Common myeloid progenitor, CD34-positive (primary cell): Measurements from ENCODE around the gene MLF2.
"Not testable (repeated sequence)": the region's sequence is repeated elsewhere in the genome, so short reads cannot be mapped to it uniquely, and the experiment has no call there.

Source experiments
- CTCF ChIA-PET: fragments of 350-600 bp; sonication (Branson Sonifier 250); formaldehyde crosslinking; loops from one replicate; lab custom pipeline; 2021; ENCODE audit warnings: antibody characterized with exemption; lab: Charles Lee
- POLR2A ChIA-PET: fragments of 350-600 bp; sonication (Branson Sonifier 250); formaldehyde crosslinking; loops from one replicate; lab custom pipeline; 2021; ENCODE audit warnings: antibody characterized with exemption; lab: Charles Lee
- DNase-seq, 3 donors: peaks; one replicate each; pipeline versions ENCODE4 v3.0.0 to v3.0.0-alpha.2; 2013
- H3K27ac ChIP-seq, 2 experiments: 1 replicate in 1 of 2; 2 replicates in 1 of 2; pipeline ENCODE4 v1.7.0; 2013; ENCODE audit warnings: inconsistent platforms in 2 of 2, low read length in 2 of 2, mild to moderate bottlenecking in 2 of 2, low read depth in 1 of 2, moderate library complexity in 1 of 2; ENCODE audit not compliant: severe bottlenecking in 2 of 2, insufficient read depth in 1 of 2, poor library complexity in 1 of 2
- H3K27me3 ChIP-seq, 5 experiments: replicated peaks in 2 of 5; 1 replicate in 3 of 5; 2 replicates in 2 of 5; pipeline versions ENCODE4 v1.6.1 to v1.7.0; 2013; ENCODE audit warnings: low read length in 4 of 5, mild to moderate bottlenecking in 2 of 5, moderate library complexity in 2 of 5, inconsistent platforms in 1 of 5; ENCODE audit not compliant: insufficient read depth in 5 of 5, control insufficient read depth in 4 of 5
- H3K36me3 ChIP-seq, 4 experiments: 1 replicate in 2 of 4; 2 replicates in 2 of 4; pipeline versions ENCODE4 v1.6.1 to v1.7.0; 2013; ENCODE audit warnings: low read length in 3 of 4, control low read depth in 1 of 4, mild to moderate bottlenecking in 1 of 4; ENCODE audit not compliant: control insufficient read depth in 4 of 4, insufficient read depth in 4 of 4
- H3K4me1 ChIP-seq, 4 experiments: 1 replicate in 3 of 4; 2 replicates in 1 of 4; pipeline versions ENCODE4 v1.6.1 to v1.7.1; 2013; ENCODE audit warnings: low read length in 3 of 4, mild to moderate bottlenecking in 3 of 4, control low read depth in 1 of 4, inconsistent platforms in 1 of 4, moderate library complexity in 1 of 4; ENCODE audit not compliant: control insufficient read depth in 4 of 4, insufficient read depth in 4 of 4; ENCODE audit errors: control extremely low read depth in 1 of 4
- H3K4me3 ChIP-seq, 7 experiments: 1 replicate in 4 of 7; 2 replicates in 3 of 7; pipeline versions ENCODE4 v1.5.1 to v1.7.0; 2013; ENCODE audit warnings: mild to moderate bottlenecking in 7 of 7, low read length in 6 of 7, moderate library complexity in 6 of 7, inconsistent platforms in 2 of 7, low read depth in 2 of 7, control low read depth in 1 of 7; ENCODE audit not compliant: insufficient read depth in 4 of 7, control insufficient read depth in 1 of 7; ENCODE audit errors: extremely low read depth in 1 of 7
- H3K9me3 ChIP-seq, 5 experiments: 1 replicate in 4 of 5; 2 replicates in 1 of 5; pipeline versions ENCODE4 v1.6.1 to v1.7.1; 2013; ENCODE audit warnings: low read length in 4 of 5, mild to moderate bottlenecking in 2 of 5, inconsistent platforms in 1 of 5, low read depth in 1 of 5, moderate library complexity in 1 of 5; ENCODE audit not compliant: control insufficient read depth in 4 of 5, insufficient read depth in 2 of 5; ENCODE audit errors: control extremely low read depth in 1 of 5
- WGBS: methylation state at CpG from one replicate; pipeline ENCODE4 v1.1.5; 2013; ENCODE audit not compliant: insufficient coverage; 5-methylcytosine and 5-hydroxymethylcytosine counted together

The MLF2 gene

DNA sequence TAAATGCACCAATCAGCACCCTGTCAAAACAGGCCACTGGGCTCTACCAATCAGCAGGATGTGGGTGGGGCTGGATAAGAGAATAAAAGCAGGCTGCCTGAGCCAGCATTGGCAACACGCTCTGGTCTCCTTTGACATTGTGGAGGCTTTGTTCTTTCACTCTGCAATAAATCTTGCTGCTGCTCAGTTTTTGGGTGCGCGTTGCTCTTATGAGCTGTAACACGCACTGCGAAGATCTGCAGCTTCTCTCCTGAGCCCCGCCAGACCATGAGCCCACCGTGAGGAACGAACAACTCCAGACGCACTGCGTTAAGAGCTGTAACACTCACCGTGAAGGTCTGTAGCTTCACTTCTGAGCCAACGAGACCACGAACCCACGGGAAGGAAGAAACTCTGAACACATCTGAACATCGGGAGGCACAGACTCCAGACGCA, 44.0 kb downstream of the MLF2 start:
- CTCF ChIA-PET = interaction anchor here (0.6 to 2.0 kb wide), 3 partner anchors 10 to 920 kb away, joined by 3 to 6 read pairs (median 4); no protein-coding TSS in a partner anchor
- Histone ChIP-seq H3K4me1 (peaks cover 0 to 2% (median under 1%) of the 10 kb centered on the region in 4 experiments), H3K4me3 (no peak overlapping the region), H3K27me3 (peaks cover 0 to 13% (median 2%) of the 10 kb centered on the region in 5 experiments), H3K27ac (no peak overlapping the region), H3K9me3 (no peaks in the 10 kb centered on the region), H3K36me3 (no peaks in the 10 kb centered on the region)
- DNase-seq = peak in 1 of 3 donors; percentile 39
- POLR2A ChIA-PET = no interaction called here
- WGBS = 49% methylated on average over 16 of the region's 16 CpGs

- H3K27ac ChIP-seq, H3K9me3 ChIP-seq, POLR2A ChIA-PET, H3K4me3 ChIP-seq, DNase-seq, H3K36me3 ChIP-seq, H3K4me1 ChIP-seq: not testable (repeated sequence)
- CTCF ChIA-PET = interaction anchor here (1.6 to 2.0 kb wide), 2 partner anchors 10 to 12 kb away, joined by 4 to 6 read pairs; no protein-coding TSS in a partner anchor
- WGBS = 93% methylated on average over 19 of the region's 21 CpGs
- H3K27me3 ChIP-seq = peaks cover 0 to 19% (median 6%) of the 10 kb centered on the region in 5 experiments
Observed at GRCh38 chr12:6708351-6708750, 44.6 kb downstream of the MLF2 start.

DNA sequence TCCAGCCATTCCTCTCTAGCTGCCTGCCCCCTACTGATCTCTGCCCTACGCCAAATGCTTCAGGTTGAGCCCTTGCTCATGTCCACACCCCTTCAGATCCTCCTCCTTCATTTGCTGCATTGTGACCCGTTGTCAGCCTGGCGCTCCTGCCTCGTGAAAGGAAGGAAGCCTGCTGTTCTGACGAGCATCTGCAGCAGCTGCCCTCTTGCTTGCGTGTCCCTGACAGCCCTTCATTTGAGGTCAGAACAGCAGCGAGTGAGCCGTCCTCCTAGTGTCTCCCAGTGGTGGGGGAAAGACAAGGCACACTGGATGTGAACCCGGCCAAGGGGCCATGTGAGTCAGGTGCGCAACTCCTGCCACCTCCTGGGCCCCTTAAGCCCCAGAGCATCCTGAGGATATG, 49.3 kb downstream of the MLF2 start:
- Histone ChIP-seq H3K27me3 (peaks cover 2 to 63% (median 29%) of the 10 kb centered on the region in 5 experiments), H3K27ac (no peak overlapping the region), H3K9me3 (peaks cover 0 to 3% (median 0%) of the 10 kb centered on the region in 5 experiments), H3K4me1 (peaks cover 0 to 20% (median 12%) of the 10 kb centered on the region in 4 experiments), H3K36me3 (no peaks in the 10 kb centered on the region), H3K4me3 (no peak overlapping the region)
- WGBS = 16% methylated on average over 7 of the region's 10 CpGs
- ChIA-PET POLR2A (interaction anchor here (0.6 kb wide), 1 partner anchor 14 kb away, joined by 4 read pairs; the partner anchor contains the start of gene ZNF384), CTCF (interaction anchor here (0.7 kb wide), 1 partner anchor 13 kb away, joined by 3 read pairs; no protein-coding TSS in a partner anchor)
- peak; percentile 78 to 93 (median 89) for DNase-seq

GRCh38 chr12:6701078-6701768, 51.7 kb downstream of the MLF2 start:
- WGBS = 30% methylated on average over 13 of the region's 13 CpGs
- CTCF ChIA-PET = no interaction called here
- peak overlapping the region in 4 of 7 experiments; percentile 42 to 65 (median 55) for H3K4me3 ChIP-seq
- H3K36me3 ChIP-seq = no peaks in the 10 kb centered on the region
- DNase-seq = no peak
- peaks cover 0 to 20% (median 12%) of the 10 kb centered on the region in 4 experiments for H3K4me1 ChIP-seq
- POLR2A ChIA-PET = interaction anchor here (0.5 to 0.7 kb wide), 2 partner anchors 12 to 23 kb away, joined by 4 to 5 read pairs; partner anchors contain the start of genes COPS7A and ZNF384
- H3K27me3 ChIP-seq = peaks cover 2 to 79% (median 34%) of the 10 kb centered on the region in 5 experiments
- H3K9me3 ChIP-seq = peaks cover 0 to 3% (median 0%) of the 10 kb centered on the region in 5 experiments
- no peak overlapping the region for H3K27ac ChIP-seq

DNA sequence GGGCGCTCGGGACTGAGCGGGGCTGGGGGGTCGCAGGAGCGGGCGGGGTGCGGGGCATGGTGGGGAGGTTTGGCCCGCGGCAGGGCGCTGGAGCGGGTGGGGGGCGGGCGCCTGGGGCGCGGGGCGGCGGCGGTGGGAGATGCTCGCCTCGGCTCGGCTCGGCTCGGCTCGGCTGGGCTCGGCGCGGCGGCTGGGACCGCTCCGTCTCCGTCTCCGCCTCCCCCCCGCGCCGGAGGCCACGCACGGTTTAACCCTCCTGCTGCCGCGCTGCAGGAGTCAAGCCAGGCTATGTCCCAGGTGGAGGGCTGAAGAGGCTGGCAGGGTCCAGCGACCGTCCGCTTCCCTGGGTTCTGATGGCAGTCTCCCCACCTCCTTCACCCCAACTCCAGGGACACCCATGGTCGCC, 52.3 kb downstream of the MLF2 start, which contains the start of gene PIANP:
Gene PIANP, minus strand, starts transcription at position 170 of the 406 bp plus-strand sequence. CDS start 2,754 bp downstream, outside the sequence.
- Histone ChIP-seq H3K36me3 (no peaks in the 10 kb centered on the region), H3K27me3 (peaks cover 2 to 79% (median 34%) of the 10 kb centered on the region in 5 experiments), H3K9me3 (peaks cover 0 to 3% (median 0%) of the 10 kb centered on the region in 5 experiments), H3K27ac (no peak within 1 kb of the TSS), H3K4me1 (peaks cover 0 to 20% (median 12%) of the 10 kb centered on the region in 4 experiments), H3K4me3 (peak within 1 kb of the TSS in 6 of 7 experiments; percentile 32 to 68 (median 51))
- CTCF ChIA-PET = no interaction called here
- peak in 2 of 3 donors; percentile 58 to 67 for DNase-seq
- 0% methylated on average over 7 of the region's 43 CpGs for WGBS
- POLR2A ChIA-PET = no interaction called here

DNA sequence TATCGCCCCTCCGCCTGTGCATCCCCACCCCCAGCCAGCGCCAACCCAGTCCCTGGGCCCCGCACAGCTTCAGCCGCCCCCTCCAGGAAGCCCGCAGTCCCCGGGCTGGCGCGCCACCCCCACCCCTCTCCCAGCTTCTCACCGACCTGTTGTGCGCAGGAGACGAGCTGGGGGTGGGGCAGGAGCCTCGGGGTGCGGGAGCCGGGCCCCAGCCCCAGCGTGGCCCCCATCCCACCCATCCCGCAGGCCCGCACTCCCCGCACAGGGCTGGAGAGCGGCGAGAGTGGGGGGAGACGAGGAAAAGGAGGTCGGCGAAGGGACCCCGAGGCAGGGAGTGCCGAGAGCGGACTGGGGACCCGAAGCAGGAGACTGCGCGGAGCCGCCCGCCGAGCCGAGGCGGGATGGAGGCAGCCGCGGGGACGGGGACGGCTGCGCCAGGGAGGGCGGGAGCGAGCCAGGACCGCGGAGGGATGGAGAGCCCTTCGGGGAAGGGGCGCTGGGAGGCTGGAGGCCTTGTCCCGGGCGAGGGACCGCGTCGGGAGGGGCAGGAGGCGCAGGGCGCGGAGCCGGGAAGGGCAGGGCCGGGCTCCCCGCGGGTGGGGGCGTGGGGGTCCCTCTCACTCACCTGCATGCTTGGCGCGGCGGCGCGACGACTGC, 52.8 kb downstream of the MLF2 start:
- Histone ChIP-seq H3K27me3 (peaks cover 2 to 77% (median 34%) of the 10 kb centered on the region in 5 experiments), H3K36me3 (no peaks in the 10 kb centered on the region), H3K9me3 (peaks cover 0 to 3% (median 0%) of the 10 kb centered on the region in 5 experiments), H3K4me1 (peaks cover 0 to 20% (median 12%) of the 10 kb centered on the region in 4 experiments), H3K27ac (no peak overlapping the region), H3K4me3 (peak overlapping the region in 5 of 7 experiments; percentile 32 to 68 (median 55))
- DNase-seq = no peak
- WGBS = 0% methylated on average over 42 of the region's 65 CpGs
- ChIA-PET CTCF (interaction anchor here (1.5 kb wide), 1 partner anchor 9 kb away, joined by 4 read pairs; no protein-coding TSS in a partner anchor), POLR2A (interaction anchor here (0.8 kb wide), 1 partner anchor 24 kb away, joined by 3 read pairs; the partner anchor contains the start of gene COPS7A)
